GM13976 (cell line): ENCODE data around the gene C11orf68.
"Not testable (repeated sequence)": the region's sequence is repeated elsewhere in the genome, so short reads cannot be mapped to it uniquely, and the experiment has no call there.

ENCODE experiments used
- DNase-seq: peaks from one replicate; pipeline ENCODE4 v3.0.0; 2012; ENCODE audit warnings: low spot score
- in situ Hi-C: fragments of 300-500 bp; cut with MboI; formaldehyde crosslinking; loops from one replicate; pipeline ENCODE4 v1.12.0; 2022; ENCODE audit warnings: low sequenced_read_pairs, mixed read lengths, inconsistent platforms; ENCODE audit not compliant: unreplicated experiment
- TF ChIP-seq, protein P1 (sequence below): IDR thresholded peaks from 2 replicates; pipeline ENCODE4 v1.5.1; 2012; ENCODE audit warnings: borderline replicate concordance, mild to moderate bottlenecking; ENCODE audit not compliant: insufficient read depth; ENCODE audit errors: extremely low read depth, missing control alignments, control extremely low read depth

The C11orf68 gene

DNA sequence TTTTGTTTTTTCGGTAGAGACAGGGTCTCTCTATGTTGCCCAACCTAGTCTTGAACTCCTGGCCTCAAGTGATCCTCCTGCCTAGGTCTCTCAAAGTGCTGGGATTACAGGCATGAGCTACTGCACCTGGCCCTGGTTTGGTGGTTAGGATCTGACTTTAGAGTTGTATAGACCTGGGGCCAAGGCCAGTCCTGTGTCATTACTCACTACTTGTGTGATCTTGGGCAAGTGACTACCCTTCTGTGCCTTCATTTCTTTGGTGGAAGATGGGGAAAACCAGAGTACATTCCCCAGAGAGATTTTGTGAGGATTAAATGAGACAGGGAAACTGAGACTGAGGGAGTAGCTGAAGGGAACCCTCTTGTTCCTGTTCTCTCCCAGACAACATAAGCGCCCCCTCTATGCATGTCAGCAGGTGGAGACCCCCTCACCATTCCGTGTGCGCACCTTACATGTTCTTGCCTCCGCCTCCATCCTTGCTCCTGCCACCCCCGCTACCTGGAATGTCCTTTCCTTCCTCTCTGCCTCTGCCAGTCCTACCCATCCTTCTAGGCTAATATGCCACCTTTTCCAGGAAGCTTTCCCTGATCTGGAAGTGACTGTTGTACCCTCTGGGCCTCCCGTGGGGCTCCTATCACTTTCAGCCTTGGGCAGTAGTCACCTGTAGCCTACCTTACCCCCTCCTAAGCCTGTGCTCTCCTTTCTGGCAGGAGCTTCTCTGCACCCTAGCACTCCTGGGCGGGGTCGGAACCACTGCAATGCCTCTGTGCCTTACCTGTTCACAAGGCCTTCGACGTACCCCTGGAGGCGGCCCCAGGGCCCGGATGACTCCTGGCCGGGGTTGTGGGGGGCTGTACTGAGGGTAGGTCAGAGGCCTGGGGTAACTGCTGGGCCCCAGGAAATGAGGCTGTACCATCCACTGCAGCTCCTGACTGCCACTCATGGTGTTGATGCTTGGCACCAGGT lies 22.5 kb downstream of the C11orf68 start:
- in situ Hi-C loops: no loop called here
- TF ChIP-seq, protein P1, sequence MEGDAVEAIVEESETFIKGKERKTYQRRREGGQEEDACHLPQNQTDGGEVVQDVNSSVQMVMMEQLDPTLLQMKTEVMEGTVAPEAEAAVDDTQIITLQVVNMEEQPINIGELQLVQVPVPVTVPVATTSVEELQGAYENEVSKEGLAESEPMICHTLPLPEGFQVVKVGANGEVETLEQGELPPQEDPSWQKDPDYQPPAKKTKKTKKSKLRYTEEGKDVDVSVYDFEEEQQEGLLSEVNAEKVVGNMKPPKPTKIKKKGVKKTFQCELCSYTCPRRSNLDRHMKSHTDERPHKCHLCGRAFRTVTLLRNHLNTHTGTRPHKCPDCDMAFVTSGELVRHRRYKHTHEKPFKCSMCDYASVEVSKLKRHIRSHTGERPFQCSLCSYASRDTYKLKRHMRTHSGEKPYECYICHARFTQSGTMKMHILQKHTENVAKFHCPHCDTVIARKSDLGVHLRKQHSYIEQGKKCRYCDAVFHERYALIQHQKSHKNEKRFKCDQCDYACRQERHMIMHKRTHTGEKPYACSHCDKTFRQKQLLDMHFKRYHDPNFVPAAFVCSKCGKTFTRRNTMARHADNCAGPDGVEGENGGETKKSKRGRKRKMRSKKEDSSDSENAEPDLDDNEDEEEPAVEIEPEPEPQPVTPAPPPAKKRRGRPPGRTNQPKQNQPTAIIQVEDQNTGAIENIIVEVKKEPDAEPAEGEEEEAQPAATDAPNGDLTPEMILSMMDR: no peak
- DNase-seq: no peak

DNA sequence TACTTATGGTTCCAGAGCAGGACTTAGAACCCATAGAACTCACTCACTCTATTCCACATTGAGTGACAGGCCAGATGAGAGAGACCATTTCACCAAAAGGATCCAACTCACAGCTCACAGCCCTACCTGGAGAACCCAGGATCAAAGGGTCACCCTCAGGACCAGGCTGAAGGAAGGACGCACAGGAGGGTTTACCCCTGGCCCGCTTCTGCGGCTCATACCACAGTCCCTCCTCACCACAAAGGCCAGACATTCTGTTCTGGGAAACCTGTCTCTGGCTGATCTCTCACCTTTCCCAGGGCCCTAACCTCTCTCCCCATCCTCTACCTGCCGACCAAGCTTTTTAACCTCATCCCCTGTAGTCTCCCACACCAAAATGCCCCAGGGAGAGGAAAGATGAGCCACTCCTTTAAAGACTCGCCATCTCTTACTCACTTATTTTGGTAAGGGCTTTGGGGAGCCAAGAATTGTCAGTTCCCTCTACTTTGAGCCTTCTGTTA lies 23.3 kb downstream of the C11orf68 start:
- TF ChIP-seq, protein P1: no peak
- in situ Hi-C loops: no loop called here

DNA sequence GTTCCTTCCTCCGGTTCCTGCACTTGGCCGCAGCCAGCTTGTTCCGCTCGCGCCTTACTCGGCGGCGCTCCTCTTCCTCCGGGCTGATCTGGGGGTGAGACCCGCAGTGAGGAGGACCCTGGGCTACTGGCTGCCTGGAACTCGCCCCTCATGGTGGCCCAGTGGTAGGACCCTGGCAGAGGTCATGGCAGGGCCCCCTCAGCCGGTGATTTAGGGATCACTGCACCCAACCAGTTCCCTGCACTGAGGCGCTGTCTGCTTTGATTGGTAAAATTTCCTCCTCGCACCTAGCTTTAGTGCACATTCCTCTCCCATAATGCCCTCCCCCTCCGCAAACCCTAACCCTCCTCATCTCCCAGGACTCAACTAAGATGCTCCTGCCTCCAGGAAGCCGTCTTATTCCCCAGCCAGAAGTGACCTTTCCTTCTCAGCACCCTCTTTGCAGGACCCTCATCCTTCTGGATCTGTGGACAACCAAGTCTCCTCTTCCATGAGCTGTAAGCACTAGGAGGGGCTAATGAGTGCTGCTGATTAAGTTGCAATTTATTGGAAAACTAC lies 24.7 kb downstream of the C11orf68 start:
- in situ Hi-C loops: no loop called here
- TF ChIP-seq, protein P1: no peak
- DNase-seq: no peak

More for the DNA sequence above, 23.3 kb downstream of the C11orf68 start:
- no peak for DNase-seq

DNA sequence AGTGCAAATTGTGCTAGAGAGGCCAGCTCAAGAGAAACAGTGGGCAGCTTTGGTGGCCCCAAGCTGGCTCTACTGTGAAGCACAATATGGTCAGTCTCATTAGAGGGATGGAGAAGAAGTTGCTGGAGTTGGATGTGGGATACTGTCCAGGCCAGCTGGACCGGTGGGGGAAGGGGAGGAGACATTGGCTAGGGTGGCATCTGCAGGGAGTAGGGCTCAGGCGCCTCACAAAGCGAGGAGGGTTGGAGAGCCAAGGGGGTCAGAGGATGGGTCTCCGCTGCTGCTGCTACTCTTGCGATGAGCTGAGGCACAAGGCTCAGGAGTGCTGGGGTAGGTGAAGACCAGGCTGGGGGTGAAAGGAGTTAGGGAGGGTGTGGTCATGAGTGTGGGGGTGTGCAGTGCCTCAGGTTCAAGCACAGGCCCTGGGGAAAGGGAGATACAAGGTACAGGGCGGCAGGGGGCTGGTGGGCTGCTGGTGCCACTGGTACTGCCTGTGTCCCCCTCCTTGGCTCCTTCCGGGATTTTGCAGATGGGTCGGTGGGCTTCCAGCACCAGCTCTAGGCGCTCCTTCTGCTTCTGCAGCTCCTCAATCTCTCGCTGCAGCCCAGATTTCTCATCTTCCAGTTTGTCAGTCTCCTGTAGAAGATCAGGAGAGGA lies 26.1 kb downstream of the C11orf68 start:
- in situ Hi-C loops: no loop called here
- DNase-seq: no peak
- TF ChIP-seq, protein P1: no peak

DNA sequence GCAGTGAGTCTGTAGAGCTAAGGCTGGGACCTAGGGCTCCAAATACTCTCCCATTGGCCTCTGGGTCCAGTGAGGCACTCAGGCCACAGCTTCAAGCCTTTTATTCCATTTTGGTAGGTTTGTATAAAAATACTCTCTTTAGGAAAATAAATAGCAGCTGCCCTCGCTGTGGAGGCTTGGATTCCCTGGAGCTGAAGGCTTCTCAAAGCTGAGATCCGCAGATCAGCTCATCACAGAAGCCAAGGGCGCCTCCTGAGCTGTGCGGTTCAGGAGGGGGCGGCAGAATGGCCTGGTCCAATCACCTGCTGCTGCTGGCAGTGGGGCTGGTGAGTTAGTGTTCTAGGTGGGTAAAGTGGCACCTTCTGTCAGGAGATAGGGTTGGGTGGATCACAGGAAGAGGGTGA lies 26.7 kb downstream of the C11orf68 start:
- DNase-seq, in situ Hi-C loops: not testable (repeated sequence)

DNA sequence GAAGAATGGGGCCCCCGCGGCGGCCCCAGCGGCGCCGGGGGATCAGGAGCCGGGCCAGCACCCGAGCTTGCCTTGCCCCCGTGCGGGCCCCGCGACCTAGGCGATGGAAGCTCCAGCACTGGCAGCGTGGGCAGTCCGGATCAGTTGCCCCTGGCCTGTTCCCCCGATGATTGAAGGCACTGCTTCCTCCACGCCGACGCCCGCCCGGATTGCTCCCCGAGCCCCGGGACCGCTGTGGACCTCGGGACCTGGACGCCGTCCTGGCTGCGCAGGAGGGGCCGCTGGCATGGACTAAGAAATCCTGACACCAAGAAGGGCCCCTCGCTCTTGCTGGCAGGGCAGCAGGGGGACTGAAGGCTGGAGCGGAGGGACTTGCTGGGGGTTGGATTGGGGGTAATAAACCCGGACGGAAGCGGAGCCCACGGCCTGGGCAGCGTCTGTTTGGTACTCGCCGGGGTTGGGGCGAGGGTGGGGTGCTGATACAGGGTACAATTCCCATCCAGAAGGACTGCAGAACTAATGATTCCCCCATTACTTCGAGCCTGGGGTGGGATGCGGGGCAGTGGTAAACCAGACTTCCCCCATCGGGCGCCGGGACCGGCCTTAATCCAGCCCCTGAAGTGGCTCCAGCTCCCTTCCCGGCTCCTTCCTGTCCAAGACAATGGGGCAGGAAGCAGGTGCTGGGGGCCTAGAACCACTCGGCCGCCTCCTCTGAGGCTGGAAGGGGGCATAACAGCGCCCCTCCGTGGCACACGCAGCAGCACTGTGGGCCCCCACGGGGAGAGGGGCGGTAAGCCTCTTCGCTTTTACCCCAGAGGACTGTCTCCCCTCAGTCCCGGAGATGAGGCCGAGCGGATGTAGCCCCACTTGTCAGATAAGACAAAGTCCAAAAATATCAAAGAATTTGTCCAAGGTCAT lies 27.4 kb downstream of the C11orf68 start:
- TF ChIP-seq, protein P1: peak; percentile 73
- no peak for DNase-seq
- in situ Hi-C loops: no loop called here
